CD8-positive, alpha-beta memory T cell (primary cell): ENCODE measurements around the gene CLIC1. TPM values are rescaled to one million over a fixed set of nuclear protein-coding genes. Genes with fewer than 3 reads are reported as not detected.
A peak's percentile ranks its signal among the peaks of the same experiment; 100 is the strongest.

ENCODE experiments used
- CTCF ChIA-PET: fragments of 350-600 bp; sonication (Branson Sonifier 250); formaldehyde crosslinking; loops from one replicate; lab custom pipeline; 2021; ENCODE audit warnings: antibody characterized with exemption; lab: Charles Lee
- POLR2A ChIA-PET: fragments of 350-600 bp; sonication (Branson Sonifier 250); formaldehyde crosslinking; loops from one replicate; lab custom pipeline; 2021; ENCODE audit warnings: antibody characterized with exemption; lab: Charles Lee
- DNase-seq, 5 donors: peaks; one replicate each; pipeline versions ENCODE4 v3.0.0 to v3.0.0-alpha.2; 2020 to 2022; ENCODE audit warnings: mixed read lengths in 1 of 5
- H3K27ac ChIP-seq: one replicate; pipeline ENCODE4 v1.7.0; 2013; ENCODE audit warnings: low read depth, mild to moderate bottlenecking, low read length, moderate library complexity
- H3K27me3 ChIP-seq: 2 replicates; pipeline ENCODE4 v1.7.0; 2013; ENCODE audit warnings: low read length, mild to moderate bottlenecking; ENCODE audit not compliant: insufficient read depth, poor library complexity, severe bottlenecking
- H3K36me3 ChIP-seq: 2 replicates; pipeline ENCODE4 v1.7.0; 2013; ENCODE audit warnings: mild to moderate bottlenecking, low read length, moderate library complexity; ENCODE audit not compliant: insufficient read depth
- H3K4me1 ChIP-seq: 2 replicates; pipeline ENCODE4 v1.7.0; 2013; ENCODE audit warnings: mild to moderate bottlenecking, low read length, moderate library complexity; ENCODE audit not compliant: insufficient read depth
- H3K4me3 ChIP-seq: 2 replicates; pipeline ENCODE4 v1.7.0; 2013; ENCODE audit warnings: mild to moderate bottlenecking, low read length
- H3K9me3 ChIP-seq: 2 replicates; pipeline ENCODE4 v1.7.0; 2013; ENCODE audit warnings: mild to moderate bottlenecking, low read length
- H3K27ac Mint-ChIP-seq, 8 donors: one replicate each; pipeline ENCODE4 v1.8.0; 2020 to 2021; ENCODE audit warnings: mixed read lengths in 8 of 8, mild to moderate bottlenecking in 6 of 8, inconsistent platforms in 3 of 8, moderate library complexity in 3 of 8
- H3K27me3 Mint-ChIP-seq, 2 donors: one replicate each; pipeline ENCODE4 v1.8.0; 2020 to 2021; ENCODE audit warnings: mixed read lengths in 2 of 2, mild to moderate bottlenecking in 1 of 2, moderate library complexity in 1 of 2
- H3K36me3 Mint-ChIP-seq, 3 donors: one replicate each; pipeline ENCODE4 v1.8.0; 2020 to 2021; ENCODE audit warnings: mixed read lengths in 3 of 3, inconsistent platforms in 1 of 3, mild to moderate bottlenecking in 1 of 3
- H3K4me1 Mint-ChIP-seq, 3 donors: one replicate each; pipeline ENCODE4 v1.8.0; 2020 to 2021; ENCODE audit warnings: mixed read lengths in 3 of 3, inconsistent platforms in 1 of 3, mild to moderate bottlenecking in 1 of 3
- H3K4me3 Mint-ChIP-seq, 7 donors: one replicate each; pipeline ENCODE4 v1.8.0; 2020 to 2021; ENCODE audit warnings: mixed read lengths in 7 of 7, mild to moderate bottlenecking in 6 of 7, moderate library complexity in 4 of 7, inconsistent platforms in 2 of 7
- H3K9me3 Mint-ChIP-seq, 5 donors: one replicate each; pipeline ENCODE4 v1.8.0; 2020 to 2022; ENCODE audit warnings: mixed read lengths in 5 of 5, mild to moderate bottlenecking in 3 of 5, moderate library complexity in 2 of 5, inconsistent platforms in 1 of 5
- polyA plus RNA-seq: library from polyadenylated mRNA; unstranded; fragments of 300-500 nt; fragmentation: Illumina TruSeq; gene quantifications from one replicate; pipeline ENCODE4 v1.2.3, GENCODE V29; 2021
- total RNA-seq, 2 experiments: library from RNA; stranded (reverse); gene quantifications; one replicate each; pipeline ENCODE4 v1.2.3, GENCODE V29; 2021

The CLIC1 gene
- total and polyA plus RNA-seq, 3 experiments from 2014 or later, result 377 to 657 (median 377) TPM

DNA sequence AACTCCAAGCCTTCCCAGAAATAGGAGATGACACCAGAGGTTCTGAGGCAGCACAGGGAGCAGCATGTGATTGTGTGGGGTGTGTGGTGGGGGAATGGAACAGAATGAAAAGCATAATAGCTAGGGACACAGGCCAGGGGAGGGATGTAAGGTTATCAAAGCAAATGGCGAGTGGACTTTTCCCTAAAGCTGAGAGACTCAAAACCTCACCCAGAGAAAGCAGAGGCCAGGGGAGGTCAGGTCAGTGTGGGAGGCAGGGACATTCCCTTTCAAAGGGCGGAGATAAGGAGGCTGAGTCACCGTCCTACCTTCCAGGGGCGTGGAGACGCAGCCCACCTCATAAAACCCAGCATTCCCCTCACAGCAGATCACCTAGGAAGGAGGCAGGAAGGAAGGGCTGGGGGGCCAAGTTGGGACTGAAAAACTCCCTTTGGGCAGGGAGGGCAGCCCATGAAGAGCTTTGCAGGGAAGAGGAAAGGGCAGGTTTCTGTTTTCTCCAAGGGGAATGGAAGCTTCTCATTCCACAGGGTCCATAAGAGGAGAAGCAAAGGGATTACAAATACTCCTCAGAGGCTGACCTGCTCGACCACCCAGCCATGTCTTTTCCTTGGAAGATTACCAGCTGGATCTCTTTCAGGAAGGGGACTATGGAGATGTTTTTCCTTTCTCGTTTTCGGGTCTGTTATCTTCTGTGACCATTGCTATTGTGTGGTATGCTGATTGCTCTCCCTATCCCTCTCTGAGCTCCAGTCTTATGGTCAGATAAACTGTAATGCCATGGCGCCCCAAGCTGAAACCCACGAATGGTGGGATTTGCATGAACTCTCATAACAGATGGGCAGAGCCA is 45.9 kb downstream of the CLIC1 start:
- Histone ChIP-seq H3K4me1 (peaks cover 9% of the 10 kb centered on the region), H3K27me3 (no peaks in the 10 kb centered on the region), H3K27ac (peak overlapping the region; percentile 68), H3K9me3 (no peaks in the 10 kb centered on the region), H3K4me3 (no peak overlapping the region), H3K36me3 (peaks cover 72% of the 10 kb centered on the region)
- ChIA-PET POLR2A (no interaction called here), CTCF (interaction anchor here (1.4 kb wide), 2 partner anchors 38 to 148 kb away, joined by 3 to 4 read pairs; partner anchors contain the start of gene DDAH2)
- Mint-ChIP-seq H3K4me1 (no peaks in the 10 kb centered on the region), H3K27me3 (no peaks in the 10 kb centered on the region), H3K4me3 (no peak overlapping the region), H3K27ac (peak overlapping the region in 7 of 8 donors; percentile 14 to 80 (median 54)), H3K36me3 (peaks cover 0 to 93% (median 12%) of the 10 kb centered on the region in 3 donors), H3K9me3 (no peaks in the 10 kb centered on the region)
- no peak for DNase-seq

DNA sequence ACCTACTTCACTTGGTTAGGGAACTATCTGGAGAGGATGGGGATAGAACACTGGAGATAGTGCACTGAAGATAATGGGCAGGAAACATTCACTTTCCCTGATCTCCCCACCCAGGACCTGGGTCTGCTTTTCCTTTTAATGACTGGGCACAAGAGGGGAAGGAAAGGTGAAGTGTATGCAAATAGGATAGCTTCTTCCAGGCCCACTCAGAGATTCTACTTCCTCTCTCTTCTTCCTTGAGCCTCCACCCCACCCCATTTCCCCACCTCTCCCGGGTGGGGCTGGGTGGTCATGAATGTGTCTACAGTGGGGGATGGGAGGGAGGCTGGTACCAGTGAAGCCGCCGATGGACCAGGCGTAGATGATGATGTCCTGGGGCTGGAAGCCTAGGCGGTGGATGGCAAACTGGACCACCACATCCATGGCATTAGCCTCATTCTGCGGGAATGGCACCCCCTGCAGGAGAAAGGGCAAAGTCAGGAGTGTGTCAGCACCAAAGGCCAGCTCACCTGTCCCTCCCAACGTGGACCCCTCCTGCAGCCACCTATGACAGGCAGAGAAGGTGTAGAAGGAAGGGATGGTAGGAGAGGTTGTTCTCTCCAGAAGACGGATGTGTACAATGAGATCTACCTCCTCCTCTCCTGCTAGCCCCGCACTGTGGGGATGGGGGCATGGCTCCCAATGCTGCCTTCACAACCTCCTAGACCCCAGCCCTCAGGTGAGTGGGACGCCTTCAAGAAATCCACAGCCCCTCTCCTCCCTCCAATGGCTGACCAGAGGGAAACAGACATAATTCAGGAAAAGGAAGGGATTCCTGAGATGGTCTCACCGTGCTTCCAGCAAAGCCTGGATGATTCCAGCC is 46.9 kb downstream of the CLIC1 start:
- H3K4me1 ChIP-seq, result peaks cover 9% of the 10 kb centered on the region
- H3K9me3 ChIP-seq, result no peaks in the 10 kb centered on the region
- H3K9me3 Mint-ChIP-seq, result no peaks in the 10 kb centered on the region
- no peak for DNase-seq
- peak overlapping the region; percentile 68 for H3K27ac ChIP-seq
- CTCF ChIA-PET, result interaction anchor here (1.4 kb wide), 1 partner anchor 149 kb away, joined by 4 read pairs; no protein-coding TSS in a partner anchor
- H3K36me3 ChIP-seq, result peaks cover 64% of the 10 kb centered on the region
- POLR2A ChIA-PET, result no interaction called here
- H3K4me3 Mint-ChIP-seq, result no peak overlapping the region
- peaks cover 0 to 87% (median 12%) of the 10 kb centered on the region in 3 donors for H3K36me3 Mint-ChIP-seq
- H3K27me3 ChIP-seq, result no peaks in the 10 kb centered on the region
- H3K4me1 Mint-ChIP-seq, result no peaks in the 10 kb centered on the region
- no peak overlapping the region for H3K4me3 ChIP-seq
- H3K27ac Mint-ChIP-seq, result peak overlapping the region in 5 of 8 donors; percentile 27 to 58 (median 50)
- no peaks in the 10 kb centered on the region for H3K27me3 Mint-ChIP-seq

- ChIA-PET POLR2A (no interaction called here), CTCF (no interaction called here)
- H3K4me1 ChIP-seq, result peaks cover 9% of the 10 kb centered on the region
- peak overlapping the region; percentile 12 for H3K27ac ChIP-seq
- Mint-ChIP-seq H3K9me3 (no peaks in the 10 kb centered on the region), H3K27ac (peak overlapping the region in 2 of 8 donors; percentile 68 to 75), H3K4me3 (no peak overlapping the region), H3K27me3 (no peaks in the 10 kb centered on the region), H3K4me1 (no peaks in the 10 kb centered on the region), H3K36me3 (peaks cover 0 to 78% (median 12%) of the 10 kb centered on the region in 3 donors)
- DNase-seq, result no peak
- H3K9me3 ChIP-seq, result no peaks in the 10 kb centered on the region
- H3K4me3 ChIP-seq, result no peak overlapping the region
- no peaks in the 10 kb centered on the region for H3K27me3 ChIP-seq
- peaks cover 52% of the 10 kb centered on the region for H3K36me3 ChIP-seq
These were observed 48.3 kb downstream of the CLIC1 start for GRCh38 chr6:31687860-31688693.

- H3K4me3 ChIP-seq, result no peak overlapping the region
- H3K4me1 ChIP-seq, result peaks cover 9% of the 10 kb centered on the region
- DNase-seq, result no peak
- Mint-ChIP-seq H3K36me3 (peaks cover 0 to 72% (median 10%) of the 10 kb centered on the region in 3 donors), H3K4me3 (no peak overlapping the region), H3K27ac (no peak overlapping the region), H3K9me3 (no peaks in the 10 kb centered on the region), H3K4me1 (no peaks in the 10 kb centered on the region), H3K27me3 (no peaks in the 10 kb centered on the region)
- H3K9me3 ChIP-seq, result no peaks in the 10 kb centered on the region
- H3K36me3 ChIP-seq, result peaks cover 47% of the 10 kb centered on the region
- peak overlapping the region; percentile 16 for H3K27ac ChIP-seq
- H3K27me3 ChIP-seq, result no peaks in the 10 kb centered on the region
- POLR2A ChIA-PET, result no interaction called here
- CTCF ChIA-PET, result no interaction called here
These were observed 49.0 kb downstream of the CLIC1 start for GRCh38 chr6:31687321-31687720.

DNA sequence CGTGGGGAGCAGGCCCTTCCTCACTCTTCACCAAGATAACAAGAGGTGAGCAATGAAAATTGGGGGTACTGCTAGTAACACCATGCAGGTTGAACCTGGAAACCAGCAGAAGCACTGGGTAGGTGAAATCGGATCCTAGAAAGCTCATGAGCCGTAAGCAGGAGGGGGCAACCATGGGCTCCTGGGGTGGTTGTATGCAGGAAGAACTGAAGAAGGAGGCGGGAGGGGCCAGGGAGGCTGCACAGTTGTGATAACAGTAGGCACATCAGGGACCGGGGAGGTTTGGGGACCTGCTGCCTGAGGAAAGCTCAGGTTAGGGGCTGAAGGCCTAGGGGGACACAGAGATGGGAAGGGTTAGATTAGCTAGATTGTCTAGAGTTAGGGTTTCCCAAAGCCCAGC is 49.8 kb downstream of the CLIC1 start:
- H3K4me1 ChIP-seq, result peaks cover 11% of the 10 kb centered on the region
- H3K4me1 Mint-ChIP-seq, result peaks cover 1 to 6% (median 3%) of the 10 kb centered on the region in 3 donors
- H3K4me3 Mint-ChIP-seq, result no peak overlapping the region
- POLR2A ChIA-PET, result no interaction called here
- DNase-seq, result no peak
- H3K36me3 Mint-ChIP-seq, result peaks cover 0 to 64% (median 8%) of the 10 kb centered on the region in 3 donors
- H3K27ac ChIP-seq, result peak overlapping the region; percentile 9
- no peak overlapping the region for H3K4me3 ChIP-seq
- peak overlapping the region in 4 of 8 donors; percentile 24 to 73 (median 54) for H3K27ac Mint-ChIP-seq
- no peaks in the 10 kb centered on the region for H3K9me3 ChIP-seq
- H3K27me3 Mint-ChIP-seq, result no peaks in the 10 kb centered on the region
- CTCF ChIA-PET, result no interaction called here
- no peaks in the 10 kb centered on the region for H3K27me3 ChIP-seq
- H3K9me3 Mint-ChIP-seq, result no peaks in the 10 kb centered on the region
- H3K36me3 ChIP-seq, result peaks cover 41% of the 10 kb centered on the region

GRCh38 chr6:31683591-31683990 is 52.7 kb downstream of the CLIC1 start:
- H3K27ac ChIP-seq, result no peak overlapping the region
- H3K4me3 ChIP-seq, result no peak overlapping the region
- H3K27ac Mint-ChIP-seq, result peak overlapping the region in 4 of 8 donors; percentile 20 to 90 (median 54)
- no peaks in the 10 kb centered on the region for H3K9me3 ChIP-seq
- peak overlapping the region in 2 of 7 donors; percentile 28 to 52 for H3K4me3 Mint-ChIP-seq
- POLR2A ChIA-PET, result interaction anchor here (0.5 kb wide), 1 partner anchor 9 kb away, joined by 3 read pairs; no protein-coding TSS in a partner anchor
- peaks cover 10% of the 10 kb centered on the region for H3K4me1 ChIP-seq
- no peaks in the 10 kb centered on the region for H3K27me3 ChIP-seq
- peaks cover 24% of the 10 kb centered on the region for H3K36me3 ChIP-seq
- peaks cover 16 to 21% (median 16%) of the 10 kb centered on the region in 3 donors for H3K4me1 Mint-ChIP-seq
- no peaks in the 10 kb centered on the region for H3K9me3 Mint-ChIP-seq
- peaks cover 0 to 35% (median 8%) of the 10 kb centered on the region in 3 donors for H3K36me3 Mint-ChIP-seq
- DNase-seq, result no peak
- no peaks in the 10 kb centered on the region for H3K27me3 Mint-ChIP-seq
- CTCF ChIA-PET, result interaction anchor here (1.0 to 1.5 kb wide), 4 partner anchors 14 to 180 kb away, joined by 3 to 4 read pairs (median 3); partner anchors contain the start of genes LY6G5B and MPIG6B

DNA sequence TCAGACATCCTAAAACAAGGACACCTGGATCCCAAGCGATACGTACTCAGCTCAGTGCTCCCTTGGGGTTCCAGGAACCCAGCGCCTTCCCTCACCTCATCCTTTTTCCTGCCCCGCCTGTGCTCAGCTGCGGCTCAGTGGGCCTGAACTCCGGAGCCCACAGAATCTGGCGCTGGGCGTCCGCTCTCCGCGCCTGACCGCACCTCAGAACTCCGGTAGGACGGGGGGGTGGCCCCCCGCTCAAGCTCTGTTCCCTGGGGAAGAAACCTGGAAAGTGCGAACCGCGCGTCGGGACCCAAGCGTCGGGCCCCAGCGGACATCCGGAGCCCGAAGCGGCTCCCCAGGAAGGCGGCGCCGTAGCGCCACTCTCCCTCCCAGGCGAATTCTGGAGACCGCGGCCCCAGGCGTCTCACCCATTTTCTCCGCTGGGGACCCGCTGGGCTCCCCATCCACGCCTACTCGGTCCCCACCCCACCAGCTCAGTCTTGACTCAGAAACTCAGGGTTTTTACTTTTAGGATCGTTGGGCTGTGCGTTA is 55.1 kb downstream of the CLIC1 start:
- no peaks in the 10 kb centered on the region for H3K9me3 ChIP-seq
- H3K4me1 ChIP-seq, result peaks cover 10% of the 10 kb centered on the region
- CTCF ChIA-PET, result interaction anchor here (0.7 to 1.9 kb wide), 7 partner anchors 18 to 366 kb away, joined by 3 to 12 read pairs (median 3); partner anchors contain the start of gene ABHD16A
- H3K36me3 ChIP-seq, result peaks cover 4% of the 10 kb centered on the region
- peak overlapping the region; percentile 32 to 92 (median 81) for H3K27ac Mint-ChIP-seq
- H3K27me3 Mint-ChIP-seq, result no peaks in the 10 kb centered on the region
- H3K4me1 Mint-ChIP-seq, result peaks cover 16 to 21% (median 16%) of the 10 kb centered on the region in 3 donors
- peak overlapping the region; percentile 80 to 97 (median 87) for H3K4me3 Mint-ChIP-seq
- peaks cover 0 to 12% (median 6%) of the 10 kb centered on the region in 3 donors for H3K36me3 Mint-ChIP-seq
- POLR2A ChIA-PET, result interaction anchor here (0.8 to 1.2 kb wide), 2 partner anchors 148 to 150 kb away, joined by 3 read pairs; no protein-coding TSS in a partner anchor
- no peaks in the 10 kb centered on the region for H3K27me3 ChIP-seq
- peak overlapping the region; percentile 28 for H3K27ac ChIP-seq
- peak overlapping the region; percentile 66 for H3K4me3 ChIP-seq
- peak in 4 of 5 donors; percentile 19 to 37 (median 22) for DNase-seq
- no peaks in the 10 kb centered on the region for H3K9me3 Mint-ChIP-seq
